ENCODE data around the gene PTER.

Gene PTER

DNA sequence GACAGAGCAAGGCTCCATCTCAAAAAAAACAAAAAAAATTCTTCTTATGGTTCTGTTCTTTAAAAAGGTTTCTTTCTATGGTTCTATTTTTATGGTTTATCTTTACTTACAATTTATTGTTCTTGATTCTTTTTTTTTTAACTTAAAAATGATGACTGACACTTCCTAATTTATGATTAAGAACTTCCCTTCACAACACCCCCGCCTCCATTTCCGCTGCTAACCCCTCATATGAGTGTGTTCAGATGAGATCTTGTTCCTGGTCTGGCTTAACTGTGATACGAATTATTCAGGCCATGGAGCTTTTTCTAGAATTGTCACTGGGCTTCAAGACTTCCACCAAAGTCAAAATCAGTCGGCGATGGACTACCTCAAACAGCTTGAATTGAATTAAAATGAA, 33.9 kb downstream of the PTER start:
- DNase-seq (ENCODE audit: low read depth), result no peak

DNA sequence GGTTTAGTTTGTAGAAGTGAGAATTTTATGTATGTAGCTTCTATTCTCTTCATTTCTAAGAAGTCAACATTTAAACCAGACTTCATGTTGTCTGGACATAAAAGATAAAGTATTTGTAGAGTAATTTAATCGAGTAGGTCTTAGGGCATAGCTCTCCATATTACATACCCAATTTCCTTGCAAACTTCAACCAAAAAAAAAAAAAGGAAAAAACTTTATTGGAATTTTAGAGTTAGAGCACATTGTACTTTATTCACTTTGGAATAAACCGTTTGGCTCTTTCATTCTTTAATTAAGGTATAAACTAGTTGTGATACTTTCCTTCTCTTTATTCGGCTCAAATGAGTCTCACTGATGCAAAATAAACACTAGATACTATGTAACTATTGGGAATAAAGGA, 36.0 kb downstream of the PTER start:
- DNase-seq (ENCODE audit: low read depth), result no peak

DNA sequence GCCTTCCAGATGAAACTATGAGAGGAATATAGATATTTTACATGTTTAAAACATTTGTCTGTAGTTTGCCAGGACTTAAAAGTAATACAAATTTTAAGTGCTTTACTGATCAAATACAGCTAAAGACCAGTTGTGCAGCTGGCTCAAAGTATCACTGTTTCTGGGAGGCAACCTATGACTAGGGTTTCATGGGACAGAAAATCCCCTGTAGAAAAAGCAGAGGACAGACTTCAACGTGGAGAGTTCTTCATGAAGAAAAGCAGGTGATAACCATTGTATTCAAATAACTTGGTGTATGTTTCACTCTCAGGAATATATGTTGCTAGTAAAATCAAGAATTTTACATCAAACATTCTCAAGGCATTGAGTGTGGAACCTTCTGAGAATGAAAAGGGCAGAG, 40.9 kb downstream of the PTER start:
- no peak for DNase-seq (ENCODE audit: low read depth)

DNA sequence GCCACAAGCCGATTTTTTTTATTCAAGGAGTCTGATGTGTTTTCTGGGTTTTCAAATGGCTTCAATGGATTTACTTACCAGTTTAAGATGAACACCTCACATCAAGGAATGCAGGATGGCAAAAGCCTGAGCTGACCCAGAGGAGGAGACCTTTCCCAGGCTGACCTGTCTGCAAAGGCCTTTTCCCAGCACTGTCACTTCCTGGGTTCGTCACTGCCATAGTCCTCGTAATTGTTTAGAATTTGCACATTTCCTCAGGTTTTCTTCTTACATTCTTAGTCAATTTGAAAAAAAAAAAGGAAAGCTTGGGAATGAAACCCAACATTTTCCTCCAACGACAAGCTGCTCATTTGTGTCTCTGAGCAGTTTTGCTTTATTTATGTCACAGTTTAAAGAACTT, 42.0 kb downstream of the PTER start:
- no peak for DNase-seq (ENCODE audit: low read depth)

DNA sequence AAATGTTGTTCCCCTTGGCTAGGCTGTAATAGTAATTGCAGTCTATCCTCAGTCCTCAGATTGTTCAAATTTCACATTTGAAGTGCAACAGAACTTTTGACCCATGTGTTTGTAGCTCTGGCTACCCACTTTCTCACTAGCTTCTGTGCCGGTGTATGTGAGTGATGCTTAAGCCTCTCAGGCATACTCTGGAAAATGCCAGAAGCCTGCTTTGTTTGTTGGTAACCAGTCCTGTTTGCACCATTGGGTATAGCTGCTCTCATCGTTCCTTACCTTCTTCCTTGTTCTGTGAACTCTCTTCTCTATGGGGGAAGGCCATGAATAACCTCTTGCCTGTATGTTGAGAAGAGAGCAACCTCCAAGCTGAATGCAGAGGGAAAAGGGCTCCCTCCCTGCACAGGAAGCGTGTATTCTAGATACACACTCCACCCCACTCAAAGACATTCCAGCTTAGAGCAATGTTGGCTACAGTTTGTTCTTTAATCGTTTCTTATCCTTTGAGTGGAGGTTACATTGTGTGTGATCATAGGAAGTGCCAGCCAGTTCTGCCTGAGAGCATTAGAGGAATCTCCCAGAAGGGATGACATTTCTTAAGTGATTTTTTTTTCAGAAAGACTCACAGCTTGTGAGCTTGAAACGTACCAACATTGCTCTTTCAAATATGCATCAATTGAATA, 44.4 kb downstream of the PTER start:
- DNase-seq (ENCODE audit: low read depth), result no peak

DNA sequence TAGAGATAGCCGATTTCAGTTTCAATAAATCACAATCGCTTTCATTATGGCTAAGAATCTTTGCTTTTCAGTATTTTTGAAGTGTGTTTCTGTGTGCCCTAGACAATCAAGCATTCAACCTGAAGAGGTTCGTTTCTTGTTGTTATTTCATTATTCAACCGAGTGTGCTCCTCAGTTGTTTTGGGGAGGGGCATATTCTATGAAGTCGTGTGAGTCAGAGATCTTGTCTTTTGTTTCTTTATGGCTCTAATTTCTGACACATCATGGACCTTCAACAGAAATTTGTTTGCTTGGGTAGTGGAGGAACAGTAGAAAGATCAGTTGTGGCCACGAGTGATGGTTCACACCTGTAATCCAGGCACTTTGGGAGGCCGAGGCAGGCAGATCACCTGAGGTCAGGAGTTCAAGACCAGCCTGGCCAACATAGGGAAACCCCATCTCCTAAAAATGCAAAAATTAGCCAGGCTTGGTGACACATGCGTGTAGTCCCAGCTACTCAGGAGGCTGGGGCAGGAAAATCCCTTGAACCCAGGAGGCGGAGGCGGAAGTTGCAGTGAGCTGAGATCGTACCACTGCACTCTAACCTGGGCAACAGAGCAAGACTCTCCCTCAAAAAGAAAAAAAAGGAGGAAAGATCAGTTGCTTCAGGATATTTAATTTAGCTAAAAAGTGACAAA, 46.6 kb downstream of the PTER start:
- DNase-seq (ENCODE audit: low read depth), result no peak

DNA sequence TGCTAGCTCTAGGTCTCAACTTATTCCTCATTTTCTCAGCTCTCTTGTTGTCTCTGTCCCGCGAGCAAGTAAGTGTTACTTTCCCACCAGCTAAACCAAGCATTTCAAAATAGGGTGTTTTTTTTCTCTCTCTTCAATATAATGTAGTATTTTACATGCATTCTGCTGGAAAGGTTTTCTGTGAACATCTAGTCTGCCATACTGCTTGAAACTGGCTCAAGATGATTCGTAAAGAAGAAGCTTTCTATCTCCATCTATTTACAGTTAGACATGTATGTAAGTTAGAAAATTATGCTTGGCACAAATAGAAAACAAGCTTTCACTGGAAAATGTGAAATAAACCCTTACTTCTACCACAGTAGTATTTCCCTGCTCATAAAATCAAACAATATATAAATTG, 53.7 kb downstream of the PTER start:
- no peak for DNase-seq (ENCODE audit: low read depth)

DNA sequence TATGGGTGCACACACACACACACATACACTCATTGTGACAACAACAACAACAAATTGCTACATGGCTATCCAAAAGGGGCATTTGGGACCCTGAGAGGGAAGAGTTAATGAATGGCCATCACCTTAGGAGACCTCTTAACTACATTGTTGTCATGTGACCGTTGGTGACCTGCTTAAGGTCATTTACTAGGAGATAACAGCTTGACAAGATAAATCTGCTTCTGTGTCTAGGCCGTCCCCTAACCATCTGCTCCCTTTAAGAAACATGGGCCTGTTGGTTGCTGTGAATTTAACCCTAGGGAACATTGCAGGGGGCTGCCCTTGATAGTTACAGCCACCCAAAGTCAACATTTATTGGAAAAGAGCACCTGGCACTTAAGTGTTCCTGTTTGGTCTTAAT, 55.1 kb downstream of the PTER start:
- DNase-seq (ENCODE audit: low read depth), result no peak

DNA sequence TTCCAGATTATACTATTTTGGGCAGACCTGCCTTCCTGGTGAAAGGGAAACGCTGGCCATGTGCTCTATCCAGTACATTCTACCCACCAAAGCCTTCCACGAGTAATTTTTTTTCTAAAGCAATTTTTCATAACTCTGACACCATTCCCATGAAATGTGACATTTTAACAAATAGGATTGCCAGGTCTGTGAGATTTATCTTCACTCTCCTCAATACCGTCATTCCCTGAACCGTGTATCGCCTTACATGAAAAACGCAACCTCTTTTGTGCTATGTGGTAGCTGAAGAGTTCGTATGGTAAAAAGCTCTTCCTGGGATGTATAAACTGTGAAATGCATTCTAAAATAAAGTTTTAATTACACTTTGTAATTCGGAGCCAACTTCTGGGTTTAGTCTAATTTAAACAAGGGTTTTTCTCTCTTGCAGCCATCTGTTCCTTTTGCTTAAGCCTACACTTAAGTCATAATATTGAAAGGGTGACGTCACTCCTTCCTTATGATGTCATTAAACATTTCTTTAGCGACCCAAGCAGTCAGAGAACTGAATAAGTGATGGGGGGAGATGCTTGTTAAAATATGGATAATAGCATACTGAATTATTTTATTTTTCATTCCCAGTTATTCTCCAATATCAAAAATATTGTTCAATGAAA, 57.2 kb downstream of the PTER start:
- no peak for DNase-seq (ENCODE audit: low read depth)

DNA sequence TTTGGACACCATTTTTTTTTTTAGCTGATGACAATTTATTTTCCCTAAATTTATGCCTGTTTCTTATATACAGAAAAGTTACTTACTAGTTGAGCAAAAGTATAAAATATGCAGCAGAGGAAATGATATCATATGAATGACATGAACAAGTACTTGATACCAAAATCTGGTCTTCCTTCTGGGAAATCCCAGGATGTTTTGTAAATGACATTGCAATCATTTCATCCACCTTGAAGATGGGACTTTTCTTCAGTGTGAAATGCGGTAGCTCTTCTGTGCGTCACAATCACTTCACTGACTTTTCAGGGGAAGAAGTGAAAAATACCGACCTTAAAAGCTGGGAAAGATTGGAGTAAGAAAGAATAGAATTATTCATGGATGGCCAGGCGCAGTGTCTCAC, 61.1 kb downstream of the PTER start:
- no peak for DNase-seq (ENCODE audit: low read depth)

DNA sequence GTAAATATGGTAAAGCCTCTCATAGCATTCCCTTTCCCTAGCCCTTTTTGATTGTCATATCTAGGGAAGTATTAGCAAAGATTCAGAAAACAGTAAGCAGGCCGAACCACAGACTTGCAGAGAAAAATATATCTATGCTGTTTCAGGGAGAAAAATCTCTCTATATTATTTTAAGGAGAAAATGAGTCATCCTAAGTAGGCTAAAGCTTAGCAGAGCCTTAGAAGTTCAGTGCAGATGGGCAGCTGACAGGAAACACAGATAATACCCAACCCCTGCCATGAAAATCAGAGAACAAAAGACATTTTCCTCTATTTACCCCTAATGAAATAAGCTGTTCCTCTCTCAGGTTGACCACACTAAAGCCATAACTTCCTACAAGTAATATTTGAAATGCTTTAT, 68.4 kb downstream of the PTER start:
- DNase-seq (ENCODE audit: low read depth), result no peak

DNA sequence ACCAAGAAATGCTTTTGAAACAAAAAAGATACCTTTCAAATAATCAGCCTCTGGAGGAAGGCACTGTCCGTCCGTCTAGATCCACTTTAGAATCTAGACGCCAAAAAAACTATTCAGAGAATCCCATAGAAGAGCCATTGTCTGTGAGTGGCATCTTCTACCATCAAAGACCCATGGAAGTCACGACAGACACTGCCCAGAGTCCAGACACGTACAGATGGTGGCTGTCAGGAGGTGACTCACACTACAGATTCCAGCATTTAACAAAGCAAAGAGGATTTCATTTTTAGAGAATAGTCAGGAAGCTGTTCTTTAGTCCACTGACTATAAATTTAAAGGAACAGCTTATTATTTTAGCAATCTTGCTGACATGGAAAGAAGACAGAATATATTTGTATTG, 73.2 kb downstream of the PTER start:
- DNase-seq (ENCODE audit: low read depth), result no peak

DNA sequence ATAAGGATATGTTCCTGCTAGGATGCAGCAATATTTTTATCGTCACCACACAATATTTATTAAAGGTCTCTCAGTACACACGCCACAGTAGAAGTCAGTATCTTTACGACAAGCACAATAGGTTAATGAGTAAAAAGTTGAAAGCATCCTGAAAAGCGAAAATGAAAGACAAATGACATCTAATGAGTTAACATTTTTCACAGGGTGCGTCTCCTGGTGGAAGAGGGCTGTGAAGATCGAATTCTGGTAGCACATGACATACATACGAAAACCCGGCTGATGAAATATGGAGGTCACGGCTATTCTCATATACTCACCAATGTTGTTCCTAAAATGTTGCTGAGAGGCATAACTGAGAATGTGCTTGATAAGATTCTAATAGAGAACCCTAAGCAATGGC, 74.0 kb downstream of the PTER start:
- no peak for DNase-seq (ENCODE audit: low read depth)

DNA sequence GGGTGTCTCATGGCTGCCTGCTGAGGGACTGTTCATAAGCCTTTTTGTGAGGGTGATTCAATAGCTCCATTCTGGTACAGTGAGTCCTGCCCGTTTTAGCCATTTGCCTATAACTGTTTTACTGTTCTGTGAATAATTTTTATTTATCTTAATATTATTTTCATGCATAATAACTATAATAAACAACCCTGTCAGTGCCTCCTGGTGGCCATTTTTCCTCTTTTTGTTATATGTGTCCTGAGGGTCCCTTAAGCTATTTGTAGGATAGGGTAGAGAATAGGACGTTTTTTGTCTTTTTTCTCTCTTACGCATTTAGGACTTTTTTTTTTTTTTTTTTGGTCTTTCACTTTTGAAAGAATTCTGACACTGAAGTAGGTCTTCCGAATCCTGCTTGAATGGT, 82.0 kb downstream of the PTER start:
- DNase-seq (ENCODE audit: low read depth), result no peak

DNA sequence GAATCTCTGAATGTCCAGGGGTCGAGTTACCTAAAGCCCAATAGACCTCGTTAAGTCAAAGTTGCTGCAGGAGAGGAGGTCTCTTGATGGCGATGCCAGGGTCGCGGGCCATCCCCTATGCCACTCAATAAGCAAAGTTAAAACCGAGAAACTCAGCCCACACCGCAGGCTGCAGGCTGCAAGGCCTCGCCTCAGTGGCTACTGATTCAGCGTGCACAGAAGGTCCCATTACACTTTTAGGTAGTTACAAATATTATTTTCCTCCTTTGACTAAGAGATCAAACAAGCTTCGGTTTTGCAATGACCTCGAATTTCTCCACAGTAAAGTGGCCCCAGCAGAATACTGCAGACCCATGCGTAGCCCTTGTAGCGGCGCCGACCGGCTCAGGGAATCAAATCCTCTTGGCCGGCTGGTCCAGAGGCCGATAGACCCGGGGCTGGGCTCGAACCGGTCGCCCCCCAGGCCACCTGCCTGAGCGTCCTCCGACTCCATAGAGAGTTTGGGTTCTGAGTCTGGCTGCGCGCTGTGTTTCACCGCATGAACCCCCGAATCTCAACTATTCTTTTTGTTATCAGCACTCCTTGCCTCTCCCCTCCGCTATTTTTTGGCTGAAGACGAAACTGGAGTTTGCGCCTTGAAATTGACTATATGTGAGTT, 82.6 kb downstream of the PTER start:
- no peak for DNase-seq (ENCODE audit: low read depth)

DNA sequence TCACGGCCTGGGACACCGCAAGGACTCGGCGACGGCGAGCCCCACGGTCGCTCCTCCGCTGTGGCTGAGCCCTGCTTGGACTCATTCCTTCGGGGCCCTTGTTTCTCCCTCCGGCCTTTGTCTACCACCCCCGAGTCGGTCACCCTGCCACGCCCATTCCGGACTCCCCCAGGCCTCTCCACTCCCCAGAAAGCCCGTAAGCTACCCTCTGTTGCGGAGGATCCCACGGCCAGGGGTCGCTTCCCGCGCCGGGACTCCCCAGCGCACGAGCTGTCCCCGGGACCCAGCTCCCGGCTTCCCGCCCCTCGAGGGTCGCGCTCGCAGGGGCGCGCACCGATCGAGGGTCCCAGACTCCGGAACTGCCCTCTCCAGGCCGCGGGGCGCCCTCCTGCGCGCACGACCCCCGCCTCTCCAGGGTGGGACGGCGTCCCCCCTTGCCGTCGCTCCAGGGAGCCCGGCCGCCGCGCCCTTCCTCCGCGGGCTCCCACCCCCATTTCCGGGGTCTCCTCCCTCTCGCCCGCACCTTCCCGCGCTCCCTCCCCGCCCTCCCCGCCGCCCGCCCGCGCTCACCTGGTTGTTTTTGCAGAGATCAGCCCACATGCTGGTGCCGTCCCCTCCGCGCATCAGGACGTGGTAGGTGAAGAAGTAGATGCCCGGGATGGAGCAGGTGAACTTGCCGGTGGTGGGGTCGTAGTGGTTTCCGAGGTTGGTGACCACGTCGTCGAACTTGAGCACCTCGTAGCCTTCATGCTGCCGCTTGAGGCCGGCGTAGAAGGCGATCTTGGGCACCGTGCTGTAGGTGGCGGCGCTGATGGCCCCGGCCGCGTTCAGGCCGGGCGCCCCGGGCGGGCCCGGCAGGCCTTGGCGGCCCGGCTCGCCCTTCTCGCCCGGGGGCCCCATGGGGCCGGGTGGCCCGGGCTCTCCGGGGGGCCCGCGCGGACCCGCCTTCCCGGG, 83.4 kb downstream of the PTER start:
- no peak for DNase-seq (ENCODE audit: low read depth)

DNA sequence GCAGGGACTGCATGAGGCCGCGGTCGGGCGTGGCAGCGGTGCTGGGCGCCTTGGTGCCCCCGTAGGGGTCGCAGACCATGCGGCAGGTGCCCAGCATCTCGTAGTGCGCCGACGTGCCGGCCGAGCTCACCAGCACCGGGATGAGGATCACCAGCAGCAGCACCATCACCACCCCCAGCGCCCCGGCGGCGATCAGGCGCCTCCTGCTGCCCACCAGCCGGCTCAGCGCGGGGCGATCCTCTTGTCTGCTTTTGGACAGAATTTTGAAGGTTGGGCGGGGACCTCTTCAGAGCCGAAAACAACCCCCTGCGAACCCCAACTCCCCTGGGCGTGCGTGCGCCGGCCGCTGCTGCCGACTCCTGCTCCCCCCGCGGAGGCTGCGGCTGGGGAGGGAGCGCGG, 84.1 kb downstream of the PTER start:
- no peak for DNase-seq (ENCODE audit: low read depth)

DNA sequence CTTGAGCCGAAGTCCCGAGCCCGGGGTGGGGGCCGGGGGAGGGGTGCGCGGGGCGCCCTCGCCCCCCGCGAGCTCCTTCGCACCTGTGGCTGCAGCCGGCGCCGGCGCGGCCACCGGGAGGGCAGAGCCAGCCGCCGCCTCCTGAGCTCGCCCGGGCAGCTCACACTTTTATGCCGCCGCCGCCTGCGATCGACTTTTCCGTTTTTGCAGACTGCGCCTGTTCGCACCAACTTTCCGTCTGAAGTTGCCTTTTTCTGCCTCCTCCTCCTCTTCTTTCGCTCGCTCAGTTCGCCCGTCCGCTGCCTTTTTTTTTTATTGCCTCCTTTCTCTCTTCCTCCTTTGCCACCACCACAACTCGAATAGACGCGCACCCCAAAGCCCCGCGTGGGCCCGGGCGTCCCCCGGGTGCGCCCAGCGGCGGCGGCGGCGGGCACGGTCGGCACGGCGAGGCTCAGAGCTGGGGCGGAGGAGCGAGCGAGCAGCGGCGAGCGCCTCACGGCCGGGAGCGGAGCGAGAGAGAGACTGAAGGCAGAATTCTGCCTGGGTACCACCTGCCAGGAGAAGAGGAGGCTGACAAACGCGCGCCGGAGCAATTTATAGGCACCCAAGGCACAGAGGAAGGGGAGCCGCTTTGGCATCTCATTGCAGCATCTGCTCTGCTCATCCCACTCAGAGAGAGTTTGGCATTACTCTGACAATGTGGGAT, 84.7 kb downstream of the PTER start, which contains the start of gene C1QL3:
Gene C1QL3 (minus strand): TSS at position 569 of the 706 bp plus-strand sequence. CDS start 814 bp downstream, outside the sequence.
- no peak for DNase-seq (ENCODE audit: low read depth)

DNA sequence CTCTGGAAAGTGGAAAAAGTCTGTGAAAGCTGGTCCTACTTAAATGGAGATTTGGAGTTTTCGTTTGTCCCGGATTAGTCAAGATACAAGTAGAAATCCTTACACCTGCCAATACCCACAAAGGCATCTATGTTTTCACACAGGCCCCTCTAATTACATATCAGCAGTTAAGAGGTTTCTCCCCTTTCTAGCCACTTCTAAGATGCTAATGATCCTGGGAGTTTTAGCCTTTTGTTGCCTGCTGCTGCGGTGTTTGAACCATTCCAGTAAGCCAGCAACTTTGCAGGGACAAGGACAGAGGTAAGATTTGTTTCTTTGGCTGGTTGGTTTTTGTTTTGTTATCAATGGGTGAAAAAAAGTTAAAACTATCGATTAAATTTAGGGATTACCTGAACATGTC, 90.6 kb downstream of the PTER start:
- no peak for DNase-seq (ENCODE audit: low read depth)

DNA sequence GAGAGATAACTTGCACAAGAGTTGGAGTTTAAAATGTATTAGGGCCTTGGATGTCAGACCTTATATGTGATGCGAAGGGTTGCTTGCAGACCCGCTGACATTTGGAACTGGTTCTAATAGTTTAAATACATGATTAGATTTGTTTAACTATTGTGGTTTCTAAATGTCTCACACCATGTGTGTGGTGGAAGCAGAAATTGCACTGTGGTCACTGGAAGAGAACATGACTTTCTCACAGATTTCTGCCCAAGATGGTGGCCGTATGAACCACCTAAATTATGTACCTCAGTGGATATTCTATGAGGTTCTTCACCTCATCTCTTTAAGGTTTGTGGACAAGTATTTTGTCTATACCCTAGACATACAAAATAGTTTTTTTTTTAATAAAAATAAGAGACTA, 93.0 kb downstream of the PTER start:
- no peak for DNase-seq (ENCODE audit: low read depth)

DNA sequence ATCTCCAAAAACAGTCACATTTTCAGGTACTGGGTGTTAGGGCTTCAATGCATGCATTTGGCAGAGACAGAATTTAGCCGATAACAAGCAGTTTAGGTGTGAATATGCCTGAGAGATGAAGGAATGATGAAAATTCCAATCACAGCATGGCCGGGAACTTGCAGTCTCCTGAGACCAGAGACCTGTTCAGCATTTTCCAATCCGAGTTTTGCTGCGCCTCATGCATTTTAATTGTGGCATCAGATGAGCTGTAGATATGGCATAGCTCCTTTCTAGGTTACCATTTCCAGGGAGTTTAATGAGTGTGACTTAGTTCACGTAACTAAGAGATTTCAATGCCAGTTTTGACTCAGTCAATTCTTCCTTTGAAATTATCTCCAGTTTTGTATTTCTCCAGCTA, 99.3 kb downstream of the PTER start:
- no peak for DNase-seq (ENCODE audit: low read depth)
